NCI-H2081 (cell line): ENCODE results near the gene PCNX3.
"Not testable (repeated sequence)": the region's sequence is repeated elsewhere in the genome, so short reads cannot be mapped to it uniquely, and the experiment has no call there.

Experiments
- DNase-seq, 2 experiments: peaks; one replicate each; lab custom pipeline; 2025; lab: John Stamatoyannopoulos, UW

Gene PCNX3

GRCh38 chr11:65620666-65621065 is 5.1 kb downstream of the PCNX3 start:
- no peak for DNase-seq

- no peak for DNase-seq
Measured at GRCh38 chr11:65621460-65621859, 5.9 kb downstream of the PCNX3 start.

GRCh38 chr11:65622011-65622410 is 6.4 kb downstream of the PCNX3 start:
- DNase-seq: no peak

- DNase-seq: no peak
Measured at GRCh38 chr11:65623177-65623576, 7.6 kb downstream of the PCNX3 start.

GRCh38 chr11:65623852-65624616 is 8.5 kb downstream of the PCNX3 start:
- no peak for DNase-seq

GRCh38 chr11:65624931-65625627 is 9.5 kb downstream of the PCNX3 start:
- DNase-seq: no peak

GRCh38 chr11:65625628-65626342 is 10.2 kb downstream of the PCNX3 start:
- peak in 1 of 2 experiments; percentile 12 for DNase-seq

GRCh38 chr11:65627202-65627601 is 11.6 kb downstream of the PCNX3 start:
- no peak for DNase-seq

- DNase-seq: no peak
Measured at GRCh38 chr11:65629579-65629978, 14.0 kb downstream of the PCNX3 start.

GRCh38 chr11:65630215-65630614 is 14.6 kb downstream of the PCNX3 start:
- no peak for DNase-seq

- no peak for DNase-seq
Measured at GRCh38 chr11:65633390-65634108, 18.0 kb downstream of the PCNX3 start.

GRCh38 chr11:65634109-65634436 is 18.5 kb downstream of the PCNX3 start:
- no peak for DNase-seq

- no peak for DNase-seq
Measured at GRCh38 chr11:65634440-65634839, 18.9 kb downstream of the PCNX3 start.

GRCh38 chr11:65634905-65635731 is 19.5 kb downstream of the PCNX3 start:
- DNase-seq: no peak

- no peak for DNase-seq
Measured at GRCh38 chr11:65636108-65637031, 20.8 kb downstream of the PCNX3 start.

- DNase-seq: no peak
Measured at GRCh38 chr11:65637032-65637557, 21.5 kb downstream of the PCNX3 start.

- DNase-seq: peak; percentile 50 to 57
Measured at GRCh38 chr11:65637794-65638419, 22.3 kb downstream of the PCNX3 start, which contains the start of gene SIPA1. SIPA1 (plus strand) TSS chr11:65638101; CDS start chr11:65640922, 2,821 bp downstream.

- not testable (repeated sequence) for DNase-seq
Measured at GRCh38 chr11:65639228-65639597, 23.6 kb downstream of the PCNX3 start.
